Kidney (tissue), 14 donors: ENCODE data around the gene ABHD14A. TPM values are rescaled to one million over a fixed set of nuclear protein-coding genes. Genes with fewer than 3 reads are reported as not detected.

Source experiments
- DNase-seq, 5 donors: peaks; one replicate each; pipeline ENCODE4 v3.0.0-alpha.2; 2013 to 2020
- FAIRE-seq: peaks from 2 replicates; lab custom pipeline; 2012; peaks lifted over from hg19 to GRCh38; lab: Jason Lieb, UNC
- H3K27ac ChIP-seq, 2 donors: one replicate each; pipeline ENCODE4 v1.7.0; 2013; ENCODE audit warnings: low read depth in 2 of 2, low read length in 2 of 2, inconsistent platforms in 1 of 2
- H3K27me3 ChIP-seq: one replicate; pipeline ENCODE4 v1.7.1; 2013; ENCODE audit warnings: low read length, inconsistent platforms; ENCODE audit not compliant: control insufficient read depth, insufficient read depth
- H3K36me3 ChIP-seq, 3 donors: one replicate each; pipeline versions ENCODE4 v1.7.0 to v1.7.1; 2013; ENCODE audit warnings: low read length in 3 of 3, control low read depth in 1 of 3, inconsistent platforms in 1 of 3; ENCODE audit not compliant: insufficient read depth in 3 of 3, control insufficient read depth in 2 of 3
- H3K4me1 ChIP-seq, 3 donors: one replicate each; pipeline versions ENCODE4 v1.7.0 to v1.7.1; 2013; ENCODE audit warnings: low read length in 3 of 3, inconsistent platforms in 1 of 3, low read depth in 1 of 3; ENCODE audit not compliant: control insufficient read depth in 2 of 3, insufficient read depth in 2 of 3
- H3K4me3 ChIP-seq, 3 donors: one replicate each; pipeline versions ENCODE4 v1.7.0 to v1.8.1; 2013; ENCODE audit warnings: low read length in 3 of 3, control low read depth in 1 of 3, inconsistent platforms in 1 of 3
- H3K9ac ChIP-seq, 3 donors: one replicate each; pipeline versions ENCODE4 v1.7.0 to v1.7.1; 2013; ENCODE audit warnings: low read length in 3 of 3, control low read depth in 1 of 3, inconsistent platforms in 1 of 3
- H3K9me3 ChIP-seq, 3 donors: one replicate each; pipeline versions ENCODE4 v1.7.0 to v1.7.1; 2013; ENCODE audit warnings: low read length in 3 of 3, control low read depth in 1 of 3, inconsistent platforms in 1 of 3; ENCODE audit not compliant: control insufficient read depth in 2 of 3, insufficient read depth in 1 of 3
- intact Hi-C: fragments of 100-400 bp; cut with DNase I; formaldehyde crosslinking; loops from one replicate; pipeline ENCODE4 v1.11.1; 2022
- polyA plus RNA-seq: library from polyadenylated mRNA; stranded (reverse); fragments of 350-450 nt; fragmentation: Illumina TruSeq; extraction: RNeasy Lipid Tissue Mini Kit (QIAGEN cat#74804); gene quantifications from one replicate; pipeline ENCODE4 v1.2.3, GENCODE V29; 2014; ENCODE audit warnings: low read depth, low replicate concordance; ENCODE audit not compliant: insufficient read depth
- total RNA-seq: library from RNA; stranded (reverse); fragmentation: NEBNext Ultra II Directional; extraction: Animal tissue kit (Norgen Biotek cat#: 25700); gene quantifications from one replicate; pipeline ENCODE4 v1.2.1, GENCODE V29; 2021
- TF ChIP-seq, protein P1 (sequence below): IDR thresholded peaks from 3 replicates; pipeline ENCODE4 v1.5.1; 2012; ENCODE audit warnings: mild to moderate bottlenecking, moderate library complexity, borderline replicate concordance; ENCODE audit not compliant: insufficient read depth; ENCODE audit errors: extremely low read depth
- donor health status: control.
- donor health status: control.
- donor health status: control.
- donor health status: control.
- donor health status: control.
- donor health status: DM: yes; HTN: yes; CAD: no.
- donor health status: Normal renal cell carcinoma (clear cell type).

The ABHD14A gene
- total and polyA plus RNA-seq, 2 donors from 2014 or later = 20.7 to 50.5 TPM

DNA sequence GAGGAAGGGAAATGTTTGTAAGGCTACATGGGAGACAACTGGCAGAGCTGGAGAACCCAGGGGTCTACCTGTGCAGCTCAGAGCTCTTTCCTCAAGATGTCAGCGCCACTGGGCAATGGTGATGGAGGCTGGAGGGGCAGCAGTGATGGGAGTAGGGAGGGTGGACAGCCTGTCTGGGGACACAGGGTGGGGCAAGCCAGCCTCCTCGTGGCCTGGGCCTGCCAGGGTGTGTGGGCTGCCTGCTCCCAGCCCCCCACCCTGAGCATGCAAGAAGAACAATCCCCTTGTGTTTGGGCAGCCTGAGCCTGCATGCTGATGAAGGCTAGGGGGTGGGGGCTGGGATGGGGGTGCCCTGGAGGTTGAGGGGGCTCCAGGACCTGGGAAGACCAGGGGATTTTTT is 8.8 kb upstream of the ABHD14A start:
- no peak overlapping the region for H3K4me3 ChIP-seq
- intact Hi-C loops = no loop called here

GRCh38 chr3:51966486-51966885 is 8.4 kb upstream of the ABHD14A start:
- Histone ChIP-seq H3K4me1 (peaks cover 0 to 12% (median 0%) of the 10 kb centered on the region in 3 donors), H3K27ac (no peak overlapping the region), H3K9ac (peak overlapping the region in 2 of 3 donors; percentile 52 to 95), H3K27me3 (no peaks in the 10 kb centered on the region), H3K4me3 (peak overlapping the region; percentile 53 to 77 (median 69)), H3K36me3 (peaks cover 0 to 5% (median 0%) of the 10 kb centered on the region in 3 donors), H3K9me3 (no peaks in the 10 kb centered on the region)
- DNase-seq (no peak), FAIRE-seq (no peak)
- intact Hi-C loops = no loop called here
- TF ChIP-seq, protein P1, sequence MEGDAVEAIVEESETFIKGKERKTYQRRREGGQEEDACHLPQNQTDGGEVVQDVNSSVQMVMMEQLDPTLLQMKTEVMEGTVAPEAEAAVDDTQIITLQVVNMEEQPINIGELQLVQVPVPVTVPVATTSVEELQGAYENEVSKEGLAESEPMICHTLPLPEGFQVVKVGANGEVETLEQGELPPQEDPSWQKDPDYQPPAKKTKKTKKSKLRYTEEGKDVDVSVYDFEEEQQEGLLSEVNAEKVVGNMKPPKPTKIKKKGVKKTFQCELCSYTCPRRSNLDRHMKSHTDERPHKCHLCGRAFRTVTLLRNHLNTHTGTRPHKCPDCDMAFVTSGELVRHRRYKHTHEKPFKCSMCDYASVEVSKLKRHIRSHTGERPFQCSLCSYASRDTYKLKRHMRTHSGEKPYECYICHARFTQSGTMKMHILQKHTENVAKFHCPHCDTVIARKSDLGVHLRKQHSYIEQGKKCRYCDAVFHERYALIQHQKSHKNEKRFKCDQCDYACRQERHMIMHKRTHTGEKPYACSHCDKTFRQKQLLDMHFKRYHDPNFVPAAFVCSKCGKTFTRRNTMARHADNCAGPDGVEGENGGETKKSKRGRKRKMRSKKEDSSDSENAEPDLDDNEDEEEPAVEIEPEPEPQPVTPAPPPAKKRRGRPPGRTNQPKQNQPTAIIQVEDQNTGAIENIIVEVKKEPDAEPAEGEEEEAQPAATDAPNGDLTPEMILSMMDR = no peak

More for the DNA sequence above, 8.8 kb upstream of the ABHD14A start:
- FAIRE-seq = no peak
- Histone ChIP-seq H3K36me3 (peaks cover 0 to 3% (median 0%) of the 10 kb centered on the region in 3 donors), H3K27ac (no peak overlapping the region), H3K27me3 (no peaks in the 10 kb centered on the region), H3K4me1 (peaks cover 0 to 10% (median 0%) of the 10 kb centered on the region in 3 donors), H3K9me3 (no peaks in the 10 kb centered on the region), H3K9ac (peak overlapping the region in 1 of 3 donors; percentile 46)
- TF ChIP-seq, protein P1 = no peak
- DNase-seq = no peak

GRCh38 chr3:51966922-51967383 is 7.9 kb upstream of the ABHD14A start:
- H3K9me3 ChIP-seq = no peaks in the 10 kb centered on the region
- peak in 2 of 5 donors; percentile 60 to 77 for DNase-seq
- H3K27me3 ChIP-seq = no peaks in the 10 kb centered on the region
- H3K4me3 ChIP-seq = peak overlapping the region; percentile 53 to 77 (median 69)
- TF ChIP-seq, protein P1 = no peak
- H3K36me3 ChIP-seq = peaks cover 0 to 5% (median 0%) of the 10 kb centered on the region in 3 donors
- peak overlapping the region in 1 of 2 donors; percentile 11 for H3K27ac ChIP-seq
- peaks cover 0 to 12% (median 0%) of the 10 kb centered on the region in 3 donors for H3K4me1 ChIP-seq
- H3K9ac ChIP-seq = peak overlapping the region; percentile 47 to 95 (median 52)
- intact Hi-C loops = no loop called here
- no peak for FAIRE-seq
